ENCODE data around the gene NKX2-8.

The NKX2-8 gene

DNA sequence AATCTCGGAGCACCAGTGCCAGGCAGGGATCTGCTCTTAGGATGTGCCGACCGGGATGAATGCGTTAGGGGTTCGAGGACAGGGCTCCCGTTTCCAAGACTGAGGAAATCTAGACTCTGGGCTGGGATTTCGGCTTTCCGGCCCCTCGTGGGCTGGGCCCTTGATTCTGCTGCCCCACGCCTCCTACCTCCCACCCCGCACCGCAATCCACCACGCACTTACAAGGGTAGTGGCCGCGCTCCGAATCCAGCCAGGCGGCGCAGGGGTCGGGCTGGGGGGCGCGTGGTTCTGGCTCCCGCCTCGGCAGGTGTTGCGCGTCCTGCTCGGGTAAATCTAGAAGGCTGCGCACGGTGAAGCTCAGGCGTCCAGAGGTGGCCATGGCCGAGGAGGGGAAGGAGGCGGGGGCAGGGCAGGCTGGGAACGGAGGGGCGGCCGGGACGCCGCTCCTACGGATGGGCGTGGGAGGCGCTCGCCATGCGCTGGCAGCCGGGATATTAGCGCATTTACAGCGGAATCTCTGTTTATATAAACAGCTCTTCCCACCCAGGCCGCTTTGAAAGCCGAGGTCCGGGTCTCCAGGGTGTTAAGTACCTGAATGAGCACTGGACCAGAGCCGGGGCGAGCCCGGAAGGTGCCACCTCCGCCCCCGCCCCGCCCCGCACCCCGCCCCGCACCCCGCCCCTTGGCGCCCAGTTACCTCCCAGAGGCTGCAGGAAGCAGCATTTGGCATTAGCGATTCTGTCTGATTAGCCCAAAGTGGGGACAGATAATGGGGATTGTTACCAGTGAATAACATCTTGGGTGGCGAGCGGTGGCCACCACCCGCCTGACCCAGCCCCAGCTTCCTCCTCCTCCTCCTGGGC lies at the start of gene NKX2-8:
Gene NKX2-8 (minus strand): TSS at position 604 of the 863 bp plus-strand sequence. CDS start 225 bp downstream, at position 379.
- Mint-ChIP-seq H3K27me3 (peaks cover 13% of the 10 kb centered on the region), H3K27ac (no peak within 1 kb of the TSS), H3K9me3 (no peaks in the 10 kb centered on the region), H3K36me3 (peaks cover 2% of the 10 kb centered on the region), H3K4me3 (no peak within 1 kb of the TSS), H3K4me1 (no peaks in the 10 kb centered on the region)
- DNase-seq (ENCODE audit: low spot score in 2 of 2) (no peak), ATAC-seq (ENCODE audit: low read depth) (no peak)

DNA sequence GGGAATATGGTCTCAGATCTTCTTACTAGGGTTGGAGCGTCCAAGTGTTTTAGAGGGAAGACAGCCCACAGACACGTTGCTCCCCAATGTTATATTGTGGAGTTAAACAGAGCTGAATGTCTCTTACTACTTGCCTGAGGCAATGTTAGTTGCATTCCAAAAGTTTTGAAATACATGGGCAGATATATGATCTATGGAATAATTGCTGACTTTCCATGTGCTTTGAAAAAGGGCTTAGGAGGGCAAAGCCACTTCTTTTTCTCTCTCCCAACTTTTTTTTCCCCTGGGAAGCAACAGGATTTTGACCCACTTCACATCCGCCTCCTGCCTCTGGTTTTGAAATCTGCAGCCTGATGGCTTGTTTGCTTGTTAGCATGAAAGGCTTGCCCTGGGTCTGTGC lies 45.6 kb upstream of the NKX2-8 start:
- no peak for DNase-seq (ENCODE audit: low spot score in 2 of 2)
- H3K27me3 Mint-ChIP-seq, result peaks cover 3% of the 10 kb centered on the region
- no peaks in the 10 kb centered on the region for H3K9me3 Mint-ChIP-seq
- no peaks in the 10 kb centered on the region for H3K36me3 Mint-ChIP-seq
- no peak overlapping the region for H3K27ac Mint-ChIP-seq
- no peak overlapping the region for H3K4me3 Mint-ChIP-seq
- ATAC-seq (ENCODE audit: low read depth), result no peak
- no peaks in the 10 kb centered on the region for H3K4me1 Mint-ChIP-seq

DNA sequence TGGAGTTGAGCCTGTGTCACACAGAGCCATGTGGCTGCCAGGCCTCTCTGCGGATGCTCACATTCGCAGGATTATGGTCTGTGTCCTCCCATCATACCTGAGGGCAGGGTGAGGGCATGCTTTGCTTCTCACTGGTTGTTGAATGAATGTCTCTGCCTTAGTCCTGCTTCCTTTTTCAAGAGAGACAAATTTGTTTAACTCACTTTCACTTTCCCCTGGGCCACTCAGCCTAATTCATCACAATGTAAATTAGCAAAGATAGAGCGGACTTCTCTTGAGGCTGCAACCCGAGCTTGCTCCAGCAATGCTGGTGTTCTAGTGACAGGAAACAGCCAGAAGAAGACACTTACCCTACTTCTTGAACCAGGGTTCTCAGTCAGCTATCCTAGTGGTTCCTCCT lies 43.7 kb upstream of the NKX2-8 start:
- no peak for DNase-seq (ENCODE audit: low spot score in 2 of 2)
- H3K4me3 Mint-ChIP-seq, result no peak overlapping the region
- ATAC-seq (ENCODE audit: low read depth), result no peak
- H3K4me1 Mint-ChIP-seq, result no peaks in the 10 kb centered on the region
- H3K27ac Mint-ChIP-seq, result no peak overlapping the region
- H3K36me3 Mint-ChIP-seq, result no peaks in the 10 kb centered on the region
- H3K27me3 Mint-ChIP-seq, result peaks cover 3% of the 10 kb centered on the region
- H3K9me3 Mint-ChIP-seq, result peaks cover 2% of the 10 kb centered on the region

DNA sequence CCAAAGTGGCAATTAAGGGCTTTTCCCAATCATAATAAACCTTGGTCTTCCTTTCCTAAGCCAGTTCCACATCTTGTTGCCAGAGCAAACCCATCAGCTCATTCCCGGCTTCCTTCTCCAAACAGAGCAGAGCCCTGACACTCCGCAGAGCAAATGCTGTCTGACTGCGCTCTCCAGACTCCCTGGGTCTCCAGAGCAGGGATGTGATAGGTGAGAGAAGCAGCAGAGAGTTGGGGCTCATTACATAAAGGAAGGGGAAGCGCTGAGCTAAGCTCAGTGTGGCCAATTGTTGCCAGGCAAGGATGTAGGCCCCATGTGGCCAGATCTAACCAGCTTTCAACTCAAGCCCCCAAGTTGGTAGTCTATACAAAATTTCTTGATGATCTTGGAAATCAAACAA lies 43.0 kb upstream of the NKX2-8 start:
- Mint-ChIP-seq H3K36me3 (no peaks in the 10 kb centered on the region), H3K4me1 (no peaks in the 10 kb centered on the region), H3K4me3 (no peak overlapping the region), H3K9me3 (peaks cover 2% of the 10 kb centered on the region), H3K27ac (no peak overlapping the region), H3K27me3 (peaks cover 3% of the 10 kb centered on the region)
- ATAC-seq (ENCODE audit: low read depth) (no peak), DNase-seq (ENCODE audit: low spot score in 2 of 2) (no peak)

DNA sequence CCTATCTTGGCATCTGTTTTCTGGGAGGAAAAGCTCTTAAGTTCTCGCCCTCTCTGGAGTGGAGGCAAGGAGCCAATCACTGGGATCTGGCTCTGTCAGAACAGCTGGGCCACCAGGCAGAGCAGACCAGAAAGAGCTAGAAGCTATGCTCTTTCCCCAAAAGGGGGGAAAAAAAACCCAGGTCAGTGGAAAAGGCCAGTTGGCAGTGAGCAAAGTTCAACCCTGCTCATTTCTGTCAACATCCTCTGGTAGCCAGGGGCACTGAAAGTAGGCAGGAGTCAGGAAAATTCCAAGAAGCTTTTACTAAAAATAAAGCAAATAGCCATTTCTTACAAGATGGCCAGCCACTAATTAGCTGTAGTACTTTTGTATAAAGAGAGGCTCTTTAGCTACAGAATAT lies 42.6 kb upstream of the NKX2-8 start:
- peaks cover 2% of the 10 kb centered on the region for H3K9me3 Mint-ChIP-seq
- peaks cover 3% of the 10 kb centered on the region for H3K27me3 Mint-ChIP-seq
- H3K27ac Mint-ChIP-seq, result no peak overlapping the region
- DNase-seq (ENCODE audit: low spot score in 2 of 2) (no peak), ATAC-seq (ENCODE audit: low read depth) (no peak)
- H3K36me3 Mint-ChIP-seq, result no peaks in the 10 kb centered on the region
- H3K4me1 Mint-ChIP-seq, result no peaks in the 10 kb centered on the region
- H3K4me3 Mint-ChIP-seq, result no peak overlapping the region

DNA sequence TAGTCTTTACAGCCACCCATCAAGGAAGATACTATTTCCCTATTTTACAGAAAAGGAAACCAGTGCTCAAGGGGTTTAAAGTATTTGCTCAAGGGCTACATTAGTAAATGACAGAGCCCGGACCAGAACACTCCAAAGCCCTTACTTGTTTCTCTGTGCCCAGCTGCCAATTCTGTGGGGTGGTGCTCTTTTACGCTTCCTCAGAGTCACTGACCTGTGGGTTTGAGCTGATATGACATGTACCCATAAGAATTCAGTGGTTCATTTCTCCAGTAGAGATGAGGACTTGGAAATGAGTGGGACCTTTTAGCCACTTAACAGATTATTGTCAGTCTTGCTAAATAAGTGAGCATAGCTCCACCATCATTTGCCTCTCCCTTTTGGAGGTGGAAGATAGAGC lies 37.4 kb upstream of the NKX2-8 start:
- Mint-ChIP-seq H3K27ac (no peak overlapping the region), H3K27me3 (no peaks in the 10 kb centered on the region), H3K9me3 (peaks cover 3% of the 10 kb centered on the region), H3K4me3 (no peak overlapping the region), H3K4me1 (no peaks in the 10 kb centered on the region), H3K36me3 (no peaks in the 10 kb centered on the region)
- DNase-seq (ENCODE audit: low spot score in 2 of 2) (no peak), ATAC-seq (ENCODE audit: low read depth) (no peak)

DNA sequence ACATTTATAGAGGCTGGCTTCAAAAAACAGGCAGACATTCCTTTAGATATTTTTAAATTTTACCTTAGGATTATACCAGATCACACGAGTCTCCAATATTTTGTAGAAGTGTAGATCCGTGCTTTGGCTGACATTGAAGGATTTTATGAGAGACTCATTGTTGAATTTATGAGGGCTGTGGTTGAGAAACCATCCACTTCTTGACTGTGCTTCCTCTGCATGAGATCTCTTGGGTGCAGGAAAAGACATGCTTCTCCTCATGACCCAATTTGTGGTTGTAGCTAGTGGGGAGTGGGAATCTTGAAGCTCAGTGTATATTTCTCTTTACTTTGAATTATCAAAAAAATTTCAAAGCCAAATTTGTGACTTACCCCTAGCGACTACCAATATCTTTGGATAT lies 36.7 kb upstream of the NKX2-8 start:
- Mint-ChIP-seq H3K27me3 (no peaks in the 10 kb centered on the region), H3K36me3 (no peaks in the 10 kb centered on the region), H3K4me3 (no peak overlapping the region), H3K9me3 (peaks cover 4% of the 10 kb centered on the region), H3K27ac (no peak overlapping the region), H3K4me1 (no peaks in the 10 kb centered on the region)
- no peak for ATAC-seq (ENCODE audit: low read depth)
- no peak for DNase-seq (ENCODE audit: low spot score in 2 of 2)

DNA sequence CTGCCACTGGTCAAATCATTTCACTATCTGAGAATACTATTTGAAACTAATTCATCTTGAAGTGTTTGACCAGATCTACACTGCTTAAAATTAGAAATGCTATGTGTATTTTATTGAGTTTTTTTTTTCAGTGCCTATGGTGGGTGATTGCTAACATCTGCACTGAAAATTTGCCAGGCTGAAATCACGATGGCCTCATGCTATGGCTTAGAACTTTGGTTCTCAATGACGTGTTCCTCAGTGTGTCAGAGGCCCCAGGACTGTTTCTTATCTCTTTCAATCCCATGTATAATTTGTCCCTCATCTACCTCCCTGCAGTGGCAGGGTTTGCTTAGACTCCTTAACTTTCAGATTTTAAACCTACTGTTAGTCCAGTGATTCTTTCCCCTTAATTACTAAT lies 36.2 kb upstream of the NKX2-8 start:
- ATAC-seq (ENCODE audit: low read depth), result no peak
- H3K9me3 Mint-ChIP-seq, result peaks cover 4% of the 10 kb centered on the region
- H3K36me3 Mint-ChIP-seq, result no peaks in the 10 kb centered on the region
- no peak overlapping the region for H3K4me3 Mint-ChIP-seq
- no peaks in the 10 kb centered on the region for H3K27me3 Mint-ChIP-seq
- H3K4me1 Mint-ChIP-seq, result no peaks in the 10 kb centered on the region
- H3K27ac Mint-ChIP-seq, result no peak overlapping the region
- no peak for DNase-seq (ENCODE audit: low spot score in 2 of 2)

DNA sequence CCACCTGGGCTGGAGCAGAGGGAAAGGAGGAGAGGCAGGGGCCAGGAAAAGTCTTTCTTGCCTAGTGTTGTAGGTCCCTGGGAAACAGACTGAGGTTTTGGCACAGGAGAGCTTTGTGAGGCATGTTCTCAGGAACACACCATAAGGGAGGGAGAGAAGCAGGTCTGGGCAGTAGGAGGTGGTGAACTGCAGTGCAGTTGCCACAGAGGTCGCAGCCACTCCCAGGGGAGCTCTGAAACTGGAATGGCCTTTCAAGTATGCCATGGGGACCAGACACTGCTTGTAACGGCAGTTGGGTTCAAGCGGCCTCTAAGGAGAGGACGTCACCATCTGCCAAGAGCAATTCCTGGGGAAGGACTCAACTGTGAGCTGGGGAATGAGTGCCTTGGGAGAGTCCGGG lies 35.4 kb upstream of the NKX2-8 start:
- DNase-seq (ENCODE audit: low spot score in 2 of 2) (no peak), ATAC-seq (ENCODE audit: low read depth) (no peak)
- no peak overlapping the region for H3K27ac Mint-ChIP-seq
- H3K4me3 Mint-ChIP-seq, result no peak overlapping the region
- no peaks in the 10 kb centered on the region for H3K36me3 Mint-ChIP-seq
- H3K27me3 Mint-ChIP-seq, result no peaks in the 10 kb centered on the region
- H3K9me3 Mint-ChIP-seq, result peaks cover 4% of the 10 kb centered on the region
- no peaks in the 10 kb centered on the region for H3K4me1 Mint-ChIP-seq

DNA sequence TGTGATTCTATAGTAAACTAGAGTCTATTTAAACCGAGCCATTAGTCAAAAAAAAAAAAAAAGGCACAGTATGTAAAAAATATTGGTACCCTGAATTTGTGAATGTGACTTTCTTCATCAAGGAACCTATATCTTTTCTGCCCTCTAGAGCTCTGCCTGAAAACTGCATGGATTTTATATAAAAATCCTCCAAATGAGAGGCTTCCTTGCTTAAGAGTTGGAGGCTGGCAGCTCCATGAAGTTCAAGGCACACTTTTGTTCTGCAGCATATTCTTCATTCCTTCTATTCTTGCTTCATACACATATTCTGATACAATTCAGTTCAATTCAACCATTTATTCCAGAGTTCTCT lies 23.1 kb upstream of the NKX2-8 start:
- Mint-ChIP-seq H3K27me3 (peaks cover 2% of the 10 kb centered on the region), H3K36me3 (no peaks in the 10 kb centered on the region), H3K4me3 (no peak overlapping the region), H3K4me1 (no peaks in the 10 kb centered on the region), H3K9me3 (no peaks in the 10 kb centered on the region), H3K27ac (no peak overlapping the region)
- no peak for ATAC-seq (ENCODE audit: low read depth)
- no peak for DNase-seq (ENCODE audit: low spot score in 2 of 2)

DNA sequence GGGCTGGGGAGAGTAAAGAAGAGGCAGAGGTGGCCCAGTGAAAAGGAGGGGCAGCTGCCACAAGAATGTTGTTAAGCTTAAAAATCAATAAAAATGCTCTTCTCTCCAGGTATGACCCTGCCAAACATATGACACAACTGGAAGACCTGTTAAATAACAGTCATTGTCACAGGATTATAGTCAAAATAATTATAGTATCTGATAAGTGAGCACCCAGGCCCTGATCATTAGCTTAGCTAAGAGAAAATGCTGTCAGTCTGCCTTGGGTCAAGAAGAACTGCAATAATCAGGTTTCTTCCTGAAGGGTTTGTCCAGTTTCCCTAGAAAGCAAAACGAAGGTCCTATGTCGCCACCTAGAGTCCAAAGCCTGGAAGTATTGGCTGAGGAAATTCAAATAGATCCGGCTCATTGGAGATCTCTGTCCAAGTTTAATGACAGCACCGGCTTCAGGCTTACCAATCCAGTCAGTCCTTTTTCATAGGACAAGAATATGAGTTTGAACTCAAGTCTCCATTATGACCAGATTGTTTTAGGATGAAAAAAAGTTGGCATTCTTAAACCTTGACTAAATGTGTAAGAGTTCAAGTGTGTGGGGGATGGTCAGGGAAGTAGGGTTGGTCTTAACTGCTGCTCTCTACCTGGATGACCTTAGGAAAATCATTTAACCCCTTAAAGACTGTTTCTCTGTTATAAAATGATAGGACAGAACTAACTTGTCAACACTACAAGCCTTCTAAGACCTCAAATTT lies 22.5 kb upstream of the NKX2-8 start:
- H3K36me3 Mint-ChIP-seq, result no peaks in the 10 kb centered on the region
- DNase-seq (ENCODE audit: low spot score in 2 of 2), result no peak

DNA sequence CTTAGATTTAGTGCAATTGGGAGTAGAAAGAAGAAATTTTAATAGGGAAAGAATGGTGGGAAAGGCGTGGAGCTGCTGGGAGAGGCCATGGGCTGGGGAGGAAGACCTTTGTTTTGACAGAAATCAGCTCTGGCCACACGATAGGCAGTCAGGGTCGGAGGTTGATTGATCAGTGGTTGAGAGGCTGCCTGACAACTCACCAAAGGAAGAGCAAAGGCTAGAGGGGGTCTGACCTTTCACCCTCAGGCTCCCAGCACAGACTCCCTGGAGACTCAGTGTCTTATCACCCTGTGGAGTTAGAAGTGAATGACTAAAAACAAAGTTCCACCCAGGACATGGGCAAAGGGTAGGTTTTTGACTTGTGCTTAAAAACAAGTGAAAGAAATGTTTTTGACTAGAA lies 18.0 kb upstream of the NKX2-8 start:
- DNase-seq (ENCODE audit: low spot score in 2 of 2), result no peak
- H3K4me3 Mint-ChIP-seq, result no peak overlapping the region
- H3K27ac Mint-ChIP-seq, result no peak overlapping the region
- no peaks in the 10 kb centered on the region for H3K36me3 Mint-ChIP-seq
- ATAC-seq (ENCODE audit: low read depth), result no peak
- H3K27me3 Mint-ChIP-seq, result peaks cover 2% of the 10 kb centered on the region
- H3K4me1 Mint-ChIP-seq, result no peaks in the 10 kb centered on the region
- no peaks in the 10 kb centered on the region for H3K9me3 Mint-ChIP-seq

More for the DNA sequence above, 22.5 kb upstream of the NKX2-8 start:
- H3K9me3 Mint-ChIP-seq, result no peaks in the 10 kb centered on the region
- no peak overlapping the region for H3K4me3 Mint-ChIP-seq
- H3K27me3 Mint-ChIP-seq, result peaks cover 2% of the 10 kb centered on the region
- no peaks in the 10 kb centered on the region for H3K4me1 Mint-ChIP-seq
- no peak overlapping the region for H3K27ac Mint-ChIP-seq
- no peak for ATAC-seq (ENCODE audit: low read depth)

DNA sequence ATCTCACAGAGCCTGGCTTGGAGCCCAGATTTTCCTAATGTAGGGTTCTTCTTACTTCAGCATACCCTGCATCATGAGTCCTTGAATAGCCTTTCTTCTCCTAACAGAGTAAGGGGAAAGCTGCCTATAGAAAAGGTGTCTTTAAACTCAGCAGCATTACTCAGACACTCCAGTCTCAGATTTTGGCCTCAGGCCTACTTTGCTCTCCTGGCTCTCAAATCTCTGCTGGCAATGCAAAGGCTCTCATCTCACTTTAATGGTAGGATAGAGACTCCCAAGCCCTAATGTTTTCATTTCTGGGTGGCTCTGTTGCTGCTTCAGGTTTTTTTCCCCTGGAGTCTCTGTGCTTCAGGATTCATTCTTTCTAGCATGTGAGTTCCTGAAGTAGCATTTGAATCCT lies 9.1 kb upstream of the NKX2-8 start:
- no peaks in the 10 kb centered on the region for H3K36me3 Mint-ChIP-seq

DNA sequence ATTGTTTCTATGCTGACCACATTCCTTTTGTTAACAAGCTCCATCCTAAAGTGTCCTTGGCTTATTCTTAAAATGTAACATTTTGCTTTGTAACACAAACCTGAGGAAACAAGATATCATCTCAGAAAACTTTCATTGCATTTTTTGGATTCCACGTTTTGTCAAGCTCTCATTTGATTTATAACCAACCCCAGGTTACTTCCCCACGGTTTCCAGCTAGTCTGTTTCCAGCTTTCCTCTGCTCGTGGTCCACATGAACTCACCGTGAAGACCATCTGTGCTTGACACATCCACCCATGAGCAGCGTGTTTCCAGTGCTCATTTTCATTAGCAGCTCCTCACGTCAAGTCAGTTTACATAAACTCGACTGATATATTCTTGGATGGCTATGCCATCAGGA lies 6.4 kb upstream of the NKX2-8 start:
- Mint-ChIP-seq H3K27me3 (peaks cover 17% of the 10 kb centered on the region), H3K36me3 (no peaks in the 10 kb centered on the region), H3K4me3 (no peak overlapping the region), H3K4me1 (no peaks in the 10 kb centered on the region), H3K27ac (no peak overlapping the region), H3K9me3 (no peaks in the 10 kb centered on the region)
- ATAC-seq (ENCODE audit: low read depth) (no peak), DNase-seq (ENCODE audit: low spot score in 2 of 2) (no peak)

More for the DNA sequence above, 9.1 kb upstream of the NKX2-8 start:
- peaks cover 10% of the 10 kb centered on the region for H3K27me3 Mint-ChIP-seq
- no peak overlapping the region for H3K4me3 Mint-ChIP-seq
- H3K4me1 Mint-ChIP-seq, result no peaks in the 10 kb centered on the region
- H3K9me3 Mint-ChIP-seq, result no peaks in the 10 kb centered on the region
- DNase-seq (ENCODE audit: low spot score in 2 of 2) (no peak), ATAC-seq (ENCODE audit: low read depth) (no peak)
- H3K27ac Mint-ChIP-seq, result no peak overlapping the region

All from memory B cell (primary cell).